Esophagus squamous epithelium (tissue), 5 donors: Measurements from ENCODE around the gene CD164L2. TPM values are rescaled to one million over a fixed set of nuclear protein-coding genes. Genes with fewer than 3 reads are reported as not detected.
A peak's percentile ranks its signal among the peaks of the same experiment; 100 is the strongest.

Experiments
- DNase-seq: peaks from one replicate; lab custom pipeline; 2025; lab: John Stamatoyannopoulos, UW
- H3K27ac ChIP-seq, 4 donors: fragments of 200-600 bp; sonication (generic); one replicate each; pipeline ENCODE4 v1.5.1; 2016 to 2019; ENCODE audit warnings: mild to moderate bottlenecking in 1 of 4
- H3K27me3 ChIP-seq, 4 donors: fragments of 200-600 bp; sonication (generic); 1 replicate in 3 of 4; 2 replicates in 1 of 4; pipeline versions ENCODE4 v1.5.1 to v1.6.0; 2017 to 2021; ENCODE audit warnings: antibody characterized with exemption in 1 of 4
- H3K36me3 ChIP-seq, 3 donors: fragments of 200-600 bp; sonication (generic); one replicate each; pipeline ENCODE4 v1.5.1; 2016 to 2019
- H3K4me1 ChIP-seq, 3 donors: fragments of 200-600 bp; sonication (generic); one replicate each; pipeline ENCODE4 v1.5.1; 2017 to 2019
- H3K4me3 ChIP-seq, 4 donors: fragments of 200-600 bp; sonication (generic); 1 replicate in 3 of 4; 2 replicates in 1 of 4; pipeline ENCODE4 v1.5.1; 2016 to 2019; ENCODE audit warnings: mild to moderate bottlenecking in 2 of 4, moderate library complexity in 1 of 4
- H3K9me3 ChIP-seq, 3 donors: fragments of 200-600 bp; sonication (generic); one replicate each; pipeline ENCODE4 v1.5.1; 2016 to 2019
- POLR2A ChIP-seq, 4 donors: fragments of 450-650 bp; IDR thresholded peaks; one replicate each; pipeline ENCODE4 v1.6.1; 2017; ENCODE audit warnings: antibody characterized with exemption in 4 of 4, mild to moderate bottlenecking in 4 of 4, moderate library complexity in 3 of 4
- WGBS, 2 donors: methylation state at CpG; one replicate each; pipeline ENCODE4 v1.1.5; 2018; 5-methylcytosine and 5-hydroxymethylcytosine counted together
- intact Hi-C: fragments of 100-400 bp; cut with DNase I; formaldehyde crosslinking; loops from one replicate; pipeline ENCODE4 v1.15.0; 2022
- total RNA-seq, 4 donors: library from RNA; depleted of rRNA; stranded (reverse); fragments of >200 nt; gene quantifications; one replicate each; pipeline ENCODE4 v1.1.0, GENCODE V29; 2016
- TF ChIP-seq, protein P1 (sequence below), 6 experiments: fragments of 450-650 bp in 4 of 6; fragments of 200-600 bp in 2 of 6; sonication (generic) in 2 of 6; IDR thresholded peaks; one replicate each; pipeline ENCODE4 v1.5.1; 2016 to 2019; ENCODE audit warnings: antibody characterized with exemption in 6 of 6, mild to moderate bottlenecking in 4 of 6, moderate library complexity in 4 of 6
- donor health status: DM: yes; HTN: yes; CAD: no.

Gene CD164L2
- total RNA-seq, 4 donors from 2014 or later: 4.8 to 15.4 (median 6.5) TPM

DNA sequence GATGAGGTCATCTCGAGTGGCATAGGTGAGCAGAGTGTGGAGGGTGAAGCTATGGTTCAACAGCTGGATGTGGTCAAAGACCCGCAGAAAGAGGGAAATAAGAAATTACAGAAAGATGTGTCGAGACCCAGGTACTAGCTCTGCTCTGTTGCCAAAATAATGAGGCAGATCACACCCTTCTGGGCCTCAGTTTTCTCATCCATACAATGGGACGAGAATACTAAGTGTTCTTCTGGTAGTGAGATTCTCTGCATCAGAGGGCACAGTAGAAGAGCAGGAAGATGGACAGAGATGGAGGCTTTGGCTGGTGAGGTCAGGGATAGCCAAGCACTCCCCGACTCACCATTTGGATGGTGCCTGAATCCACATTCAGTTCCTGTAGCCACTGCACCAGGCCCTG is 27.4 kb downstream of the CD164L2 start:
- Histone ChIP-seq H3K27me3 (no peaks in the 10 kb centered on the region), H3K36me3 (peaks cover 48 to 94% (median 49%) of the 10 kb centered on the region in 3 donors), H3K4me1 (peaks cover 22 to 62% (median 24%) of the 10 kb centered on the region in 3 donors), H3K9me3 (no peaks in the 10 kb centered on the region), H3K4me3 (no peak overlapping the region), H3K27ac (peak overlapping the region in 1 of 4 donors; percentile 81)
- TF ChIP-seq POLR2A (IDR thresholded peaks at IDR 0.05): no peak
- TF ChIP-seq, protein P1, sequence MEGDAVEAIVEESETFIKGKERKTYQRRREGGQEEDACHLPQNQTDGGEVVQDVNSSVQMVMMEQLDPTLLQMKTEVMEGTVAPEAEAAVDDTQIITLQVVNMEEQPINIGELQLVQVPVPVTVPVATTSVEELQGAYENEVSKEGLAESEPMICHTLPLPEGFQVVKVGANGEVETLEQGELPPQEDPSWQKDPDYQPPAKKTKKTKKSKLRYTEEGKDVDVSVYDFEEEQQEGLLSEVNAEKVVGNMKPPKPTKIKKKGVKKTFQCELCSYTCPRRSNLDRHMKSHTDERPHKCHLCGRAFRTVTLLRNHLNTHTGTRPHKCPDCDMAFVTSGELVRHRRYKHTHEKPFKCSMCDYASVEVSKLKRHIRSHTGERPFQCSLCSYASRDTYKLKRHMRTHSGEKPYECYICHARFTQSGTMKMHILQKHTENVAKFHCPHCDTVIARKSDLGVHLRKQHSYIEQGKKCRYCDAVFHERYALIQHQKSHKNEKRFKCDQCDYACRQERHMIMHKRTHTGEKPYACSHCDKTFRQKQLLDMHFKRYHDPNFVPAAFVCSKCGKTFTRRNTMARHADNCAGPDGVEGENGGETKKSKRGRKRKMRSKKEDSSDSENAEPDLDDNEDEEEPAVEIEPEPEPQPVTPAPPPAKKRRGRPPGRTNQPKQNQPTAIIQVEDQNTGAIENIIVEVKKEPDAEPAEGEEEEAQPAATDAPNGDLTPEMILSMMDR (IDR thresholded peaks at IDR 0.05): no peak
- 85 to 91% methylated on average over 4 to 5 of the region's 5 CpGs for WGBS, 2 donors
- intact Hi-C loops: loop anchor here (5.0 kb wide), 1 partner anchor 37 kb away; the partner anchor contains the start of gene GPR3
- DNase-seq: no peak

DNA sequence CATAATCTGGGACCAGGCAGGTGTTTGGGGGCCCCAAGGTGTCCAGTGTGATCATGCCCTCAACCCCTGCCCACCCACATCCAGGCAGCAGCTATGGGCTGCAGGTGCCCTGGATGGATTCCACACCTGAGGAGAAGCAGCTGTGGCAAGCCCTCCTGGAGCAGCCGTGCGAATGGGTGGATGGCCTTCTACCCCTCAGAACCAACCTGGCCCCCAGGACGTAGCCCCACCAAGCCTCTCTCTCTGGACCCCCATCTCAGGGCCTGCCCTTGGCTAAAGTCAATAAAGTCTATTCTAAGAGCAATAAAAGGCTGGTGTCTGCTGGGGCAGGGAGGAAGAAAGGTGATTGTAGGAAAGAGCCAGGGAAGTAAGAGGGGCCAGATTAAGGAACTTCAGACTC is 29.5 kb downstream of the CD164L2 start:
- peaks cover 34 to 82% (median 37%) of the 10 kb centered on the region in 3 donors for H3K36me3 ChIP-seq
- WGBS, 2 donors: 75% methylated on average over 2 of the region's 3 CpGs; no CpG with 5 or more reads in 1 of the 2 donors

DNA sequence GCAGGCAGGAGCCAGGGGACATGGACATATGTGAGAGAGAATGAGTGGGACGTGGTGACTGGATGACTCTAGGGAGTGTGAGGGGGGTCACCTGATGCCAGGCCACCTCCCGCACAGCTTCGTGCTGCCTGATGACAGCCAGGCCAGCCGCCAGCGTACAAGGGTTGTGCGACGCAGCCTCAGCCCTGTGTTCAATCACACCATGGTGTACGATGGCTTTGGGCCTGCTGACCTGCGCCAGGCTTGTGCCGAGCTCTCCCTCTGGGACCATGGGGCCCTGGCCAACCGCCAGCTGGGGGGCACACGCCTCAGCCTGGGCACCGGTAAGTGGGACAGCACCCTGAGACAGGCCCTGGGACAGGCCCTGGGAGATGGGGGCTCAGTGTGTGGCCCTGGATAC is 30.0 kb downstream of the CD164L2 start:
- no peak for DNase-seq
- TF ChIP-seq, protein P1 (IDR thresholded peaks at IDR 0.05): no peak
- TF ChIP-seq POLR2A (IDR thresholded peaks at IDR 0.05): no peak

More for the DNA sequence above, 29.5 kb downstream of the CD164L2 start:
- Histone ChIP-seq H3K4me1 (peaks cover 40 to 62% (median 45%) of the 10 kb centered on the region in 3 donors), H3K27ac (no peak overlapping the region), H3K27me3 (peaks cover 0 to 5% (median 0%) of the 10 kb centered on the region in 4 donors), H3K9me3 (no peaks in the 10 kb centered on the region), H3K4me3 (no peak overlapping the region)
- TF ChIP-seq, protein P1 (IDR thresholded peaks at IDR 0.05): no peak
- no peak for TF ChIP-seq POLR2A (IDR thresholded peaks at IDR 0.05)
- no peak for DNase-seq
- intact Hi-C loops: no loop called here

DNA sequence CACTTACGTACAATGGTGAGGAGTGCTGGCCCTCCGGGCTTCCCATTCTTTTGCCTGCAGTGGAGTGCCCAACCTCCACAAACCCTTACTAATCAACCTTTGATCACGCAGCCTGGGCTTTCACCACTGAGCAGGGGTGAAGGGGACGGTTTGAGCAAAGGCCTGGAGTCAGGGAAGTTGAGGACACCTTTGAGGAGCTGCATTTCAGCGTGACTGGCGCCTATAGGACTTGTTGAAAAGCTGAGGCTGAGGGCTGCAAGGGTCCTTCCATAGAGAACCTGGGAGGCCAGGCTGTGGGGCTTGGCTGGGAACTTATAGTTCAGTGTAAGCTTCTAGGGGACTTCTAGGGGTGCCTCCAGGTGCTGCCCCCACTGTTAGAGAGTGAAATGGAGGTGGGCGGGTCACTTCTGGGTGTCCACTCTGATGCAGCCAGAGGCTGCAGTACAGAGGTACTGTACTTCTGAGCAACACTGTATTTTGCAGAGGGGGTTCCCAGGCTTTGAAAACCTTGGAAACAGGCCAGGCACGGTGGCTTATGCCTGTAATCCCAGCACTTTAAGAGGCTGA is 31.5 kb downstream of the CD164L2 start:
- intact Hi-C loops: no loop called here
- Histone ChIP-seq H3K36me3 (peaks cover 18 to 65% (median 20%) of the 10 kb centered on the region in 3 donors), H3K27me3 (peaks cover 0 to 5% (median 0%) of the 10 kb centered on the region in 4 donors), H3K27ac (peak overlapping the region; percentile 52 to 98 (median 63)), H3K4me3 (peak overlapping the region in 1 of 4 donors; percentile 27), H3K4me1 (peaks cover 28 to 62% (median 36%) of the 10 kb centered on the region in 3 donors), H3K9me3 (no peaks in the 10 kb centered on the region)
- DNase-seq: no peak
- TF ChIP-seq POLR2A (IDR thresholded peaks at IDR 0.05): no peak
- TF ChIP-seq, protein P1 (IDR thresholded peaks at IDR 0.05): no peak
- 63 to 100% methylated on average over 1 to 5 of the region's 8 CpGs for WGBS, 2 donors

More for the DNA sequence above, 30.0 kb downstream of the CD164L2 start:
- Histone ChIP-seq H3K9me3 (no peaks in the 10 kb centered on the region), H3K36me3 (peaks cover 30 to 77% (median 33%) of the 10 kb centered on the region in 3 donors), H3K27ac (no peak overlapping the region), H3K27me3 (peaks cover 0 to 5% (median 0%) of the 10 kb centered on the region in 4 donors), H3K4me3 (no peak overlapping the region), H3K4me1 (peaks cover 43 to 62% (median 44%) of the 10 kb centered on the region in 3 donors)
- intact Hi-C loops: no loop called here
- WGBS, 2 donors: 60 to 70% methylated on average over 1 to 8 of the region's 13 CpGs
